ENCODE measurements around the gene TGFBR3L. TPM values are rescaled to one million over a fixed set of nuclear protein-coding genes. Genes with fewer than 3 reads are reported as not detected.

Gene TGFBR3L
- total RNA-seq, 2 experiments from 2014 or later: 0.13 to 0.61 TPM

- no peak overlapping the region for H2AFZ ChIP-seq (ENCODE audit: low read length)
- ChIA-PET POLR2A (no interaction called here), CTCF (ENCODE audit: unreplicated experiment) (no interaction called here)
- no peak overlapping the region for H3K4me3 ChIP-seq (ENCODE audit: low read depth, low read length, poor library complexity, severe bottlenecking)
- H3K79me2 ChIP-seq (ENCODE audit: insufficient read depth, low read depth, low read length): no peaks in the 10 kb centered on the region
- no peaks in the 10 kb centered on the region for H3K36me3 ChIP-seq (ENCODE audit: insufficient read depth, low read length)
- BruUV-seq (replicated peaks): no TSS peak
- no peaks in the 10 kb centered on the region for H3K9me3 ChIP-seq (ENCODE audit: low read length)
- no peak overlapping the region for H3K27ac ChIP-seq (ENCODE audit: low read depth, low read length, poor library complexity, severe bottlenecking)
- H3K4me2 ChIP-seq (ENCODE audit: low read length): no peak overlapping the region
- DNase-seq (ENCODE audit: low spot score): no peak
- no peaks in the 10 kb centered on the region for H3K4me1 ChIP-seq (ENCODE audit: insufficient read depth, low read length, poor library complexity, severe bottlenecking)
- intact Hi-C loops (cut with micrococcal nuclease; ENCODE audit: unreplicated experiment): no loop called here
- TF ChIP-seq EZH2phosphoT487 (IDR thresholded peaks at IDR 0.05; ENCODE audit: borderline replicate concordance, low read depth, low read length) (no peak), CTCF (conservative IDR thresholded peaks at IDR 0.05; ENCODE audit: low read length) (no peak)
- H3K9me2 ChIP-seq (ENCODE audit: insufficient read depth, low read length): no peaks in the 10 kb centered on the region
- H4K20me1 ChIP-seq (ENCODE audit: insufficient read depth, low read length): no peaks in the 10 kb centered on the region
Observed at GRCh38 chr19:7881910-7882309, 32.7 kb upstream of the TGFBR3L start.

GRCh38 chr19:7883105-7883504 lies 31.5 kb upstream of the TGFBR3L start:
- CTCF ChIA-PET (ENCODE audit: unreplicated experiment): no interaction called here
- H3K36me3 ChIP-seq (ENCODE audit: insufficient read depth, low read length): no peaks in the 10 kb centered on the region
- no peaks in the 10 kb centered on the region for H3K9me2 ChIP-seq (ENCODE audit: insufficient read depth, low read length)
- intact Hi-C loops (cut with micrococcal nuclease; ENCODE audit: unreplicated experiment): no loop called here
- no peak overlapping the region for H2AFZ ChIP-seq (ENCODE audit: low read length)
- H3K4me1 ChIP-seq (ENCODE audit: insufficient read depth, low read length, poor library complexity, severe bottlenecking): no peaks in the 10 kb centered on the region
- no peaks in the 10 kb centered on the region for H3K9me3 ChIP-seq (ENCODE audit: low read length)
- DNase-seq (ENCODE audit: low spot score): no peak
- H3K27ac ChIP-seq (ENCODE audit: low read depth, low read length, poor library complexity, severe bottlenecking): no peak overlapping the region
- BruUV-seq (replicated peaks): no TSS peak
- no peak overlapping the region for H3K4me2 ChIP-seq (ENCODE audit: low read length)
- H3K79me2 ChIP-seq (ENCODE audit: insufficient read depth, low read depth, low read length): no peaks in the 10 kb centered on the region
- no peak for TF ChIP-seq CTCF (conservative IDR thresholded peaks at IDR 0.05; ENCODE audit: low read length)
- no peak for TF ChIP-seq EZH2phosphoT487 (IDR thresholded peaks at IDR 0.05; ENCODE audit: borderline replicate concordance, low read depth, low read length)
- H4K20me1 ChIP-seq (ENCODE audit: insufficient read depth, low read length): no peaks in the 10 kb centered on the region
- POLR2A ChIA-PET: interaction anchor here (0.7 kb wide), 1 partner anchor 458 kb away, joined by 3 read pairs; no protein-coding TSS in a partner anchor
- no peak overlapping the region for H3K4me3 ChIP-seq (ENCODE audit: low read depth, low read length, poor library complexity, severe bottlenecking)

GRCh38 chr19:7883796-7884570 lies 30.6 kb upstream of the TGFBR3L start:
- Histone ChIP-seq H4K20me1 (ENCODE audit: insufficient read depth, low read length) (no peaks in the 10 kb centered on the region), H3K4me1 (ENCODE audit: insufficient read depth, low read length, poor library complexity, severe bottlenecking) (no peaks in the 10 kb centered on the region), H3K27ac (ENCODE audit: low read depth, low read length, poor library complexity, severe bottlenecking) (no peak overlapping the region), H3K79me2 (ENCODE audit: insufficient read depth, low read depth, low read length) (no peaks in the 10 kb centered on the region), H3K4me2 (ENCODE audit: low read length) (no peak overlapping the region), H3K9me2 (ENCODE audit: insufficient read depth, low read length) (no peaks in the 10 kb centered on the region), H3K36me3 (ENCODE audit: insufficient read depth, low read length) (no peaks in the 10 kb centered on the region), H3K4me3 (ENCODE audit: low read depth, low read length, poor library complexity, severe bottlenecking) (no peak overlapping the region), H3K9me3 (ENCODE audit: low read length) (no peaks in the 10 kb centered on the region), H2AFZ (ENCODE audit: low read length) (no peak overlapping the region)
- no TSS peak for BruUV-seq (replicated peaks)
- ChIA-PET CTCF (ENCODE audit: unreplicated experiment) (no interaction called here), POLR2A (interaction anchor here (0.7 kb wide), 1 partner anchor 459 kb away, joined by 3 read pairs; no protein-coding TSS in a partner anchor)
- DNase-seq (ENCODE audit: low spot score): no peak
- intact Hi-C loops (cut with micrococcal nuclease; ENCODE audit: unreplicated experiment): no loop called here
- no peak for TF ChIP-seq EZH2phosphoT487 (IDR thresholded peaks at IDR 0.05; ENCODE audit: borderline replicate concordance, low read depth, low read length)
- TF ChIP-seq CTCF (conservative IDR thresholded peaks at IDR 0.05; ENCODE audit: low read length): no peak

All from OCI-LY7 (cell line).